Lower lobe of right lung (tissue), 2 donors: ENCODE data around the gene PPP1R14C. TPM values are rescaled to one million over a fixed set of nuclear protein-coding genes. Genes with fewer than 3 reads are reported as not detected.
"Not testable (repeated sequence)": the region's sequence is repeated elsewhere in the genome, so short reads cannot be mapped to it uniquely, and the experiment has no call there.

Experiments used
- ATAC-seq, 2 donors: fragments of 200-7000 bp; cut with Tn5 transposase; one replicate each; pipeline ENCODE4 v1.9.1; 2020 to 2022; ENCODE audit warnings: mild to moderate bottlenecking in 2 of 2, moderate library complexity in 2 of 2
- DNase-seq: peaks from one replicate; pipeline ENCODE4 v3.0.0-alpha.2; 2020
- H3K27ac ChIP-seq: fragments of 200-600 bp; one replicate; pipeline ENCODE4 v1.8.0; 2022
- H3K27me3 ChIP-seq: fragments of 200-600 bp; one replicate; pipeline ENCODE4 v1.8.0; 2022; ENCODE audit warnings: low read depth
- H3K36me3 ChIP-seq: fragments of 200-600 bp; one replicate; pipeline ENCODE4 v1.8.0; 2022; ENCODE audit warnings: mild to moderate bottlenecking
- H3K4me1 ChIP-seq: fragments of 200-600 bp; one replicate; pipeline ENCODE4 v1.8.0; 2022
- H3K4me3 ChIP-seq: fragments of 200-600 bp; one replicate; pipeline ENCODE4 v1.8.0; 2022; ENCODE audit warnings: mild to moderate bottlenecking
- H3K9me3 ChIP-seq: fragments of 200-600 bp; one replicate; pipeline ENCODE4 v1.8.0; 2022
- intact Hi-C: fragments of 100-400 bp; cut with DNase I; formaldehyde crosslinking; loops from one replicate; pipeline ENCODE4 v1.11.0; 2022
- total RNA-seq: library from RNA; stranded (reverse); fragmentation: NEBNext Ultra II Directional; extraction: Animal tissue kit (Norgen Biotek cat#: 25700); gene quantifications from one replicate; pipeline ENCODE4 v1.2.1, GENCODE V29; 2021
- TF ChIP-seq, protein P1 (sequence below): fragments of 200-600 bp; IDR thresholded peaks from one replicate; pipeline ENCODE4 v1.8.0; 2022; ENCODE audit warnings: antibody characterized with exemption, mild to moderate bottlenecking
- donor health status: DM: no; HTN: yes; CAD: no; lungs with severe emphysema.

Gene PPP1R14C
- total RNA-seq, 1 donor from 2014 or later: 15.4 TPM

DNA sequence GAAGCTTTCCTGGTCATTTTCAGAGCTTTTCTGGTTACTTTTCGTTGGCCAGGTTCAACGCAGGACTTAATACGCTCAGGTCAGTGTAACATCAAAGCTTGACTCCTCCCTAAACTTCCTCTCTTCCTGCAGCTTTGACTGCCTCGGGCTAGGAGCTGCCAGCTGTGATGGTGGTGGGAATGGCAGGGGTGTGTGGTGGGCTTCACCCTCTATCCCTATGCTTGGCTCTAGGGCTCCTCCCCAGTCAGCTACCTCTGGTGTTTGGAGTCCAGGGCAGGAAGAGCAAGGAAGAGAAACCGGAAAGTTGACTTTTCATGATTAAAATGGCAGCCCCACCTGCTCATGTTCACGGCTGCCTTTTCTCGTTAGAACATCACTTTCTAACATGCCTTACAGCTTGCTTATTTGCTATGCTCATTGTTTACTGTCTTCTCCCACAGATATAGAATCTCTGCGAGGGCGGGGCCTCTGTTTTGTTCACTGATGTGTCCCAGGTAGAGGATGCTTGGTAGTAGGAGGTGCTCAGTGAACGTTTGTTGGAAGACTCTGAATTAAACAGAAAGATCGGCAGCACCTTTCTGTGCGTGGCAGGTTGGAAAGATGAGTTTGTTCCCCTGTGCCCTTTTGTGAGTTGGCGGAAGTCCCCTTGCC is 16.1 kb upstream of the PPP1R14C start:
- H3K27ac ChIP-seq: no peak overlapping the region
- no peak overlapping the region for H3K4me3 ChIP-seq
- no peak for ATAC-seq
- DNase-seq: no peak
- no peaks in the 10 kb centered on the region for H3K27me3 ChIP-seq
- TF ChIP-seq, protein P1, sequence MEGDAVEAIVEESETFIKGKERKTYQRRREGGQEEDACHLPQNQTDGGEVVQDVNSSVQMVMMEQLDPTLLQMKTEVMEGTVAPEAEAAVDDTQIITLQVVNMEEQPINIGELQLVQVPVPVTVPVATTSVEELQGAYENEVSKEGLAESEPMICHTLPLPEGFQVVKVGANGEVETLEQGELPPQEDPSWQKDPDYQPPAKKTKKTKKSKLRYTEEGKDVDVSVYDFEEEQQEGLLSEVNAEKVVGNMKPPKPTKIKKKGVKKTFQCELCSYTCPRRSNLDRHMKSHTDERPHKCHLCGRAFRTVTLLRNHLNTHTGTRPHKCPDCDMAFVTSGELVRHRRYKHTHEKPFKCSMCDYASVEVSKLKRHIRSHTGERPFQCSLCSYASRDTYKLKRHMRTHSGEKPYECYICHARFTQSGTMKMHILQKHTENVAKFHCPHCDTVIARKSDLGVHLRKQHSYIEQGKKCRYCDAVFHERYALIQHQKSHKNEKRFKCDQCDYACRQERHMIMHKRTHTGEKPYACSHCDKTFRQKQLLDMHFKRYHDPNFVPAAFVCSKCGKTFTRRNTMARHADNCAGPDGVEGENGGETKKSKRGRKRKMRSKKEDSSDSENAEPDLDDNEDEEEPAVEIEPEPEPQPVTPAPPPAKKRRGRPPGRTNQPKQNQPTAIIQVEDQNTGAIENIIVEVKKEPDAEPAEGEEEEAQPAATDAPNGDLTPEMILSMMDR: no peak
- intact Hi-C loops: no loop called here
- no peaks in the 10 kb centered on the region for H3K36me3 ChIP-seq
- H3K9me3 ChIP-seq: no peaks in the 10 kb centered on the region
- no peaks in the 10 kb centered on the region for H3K4me1 ChIP-seq

DNA sequence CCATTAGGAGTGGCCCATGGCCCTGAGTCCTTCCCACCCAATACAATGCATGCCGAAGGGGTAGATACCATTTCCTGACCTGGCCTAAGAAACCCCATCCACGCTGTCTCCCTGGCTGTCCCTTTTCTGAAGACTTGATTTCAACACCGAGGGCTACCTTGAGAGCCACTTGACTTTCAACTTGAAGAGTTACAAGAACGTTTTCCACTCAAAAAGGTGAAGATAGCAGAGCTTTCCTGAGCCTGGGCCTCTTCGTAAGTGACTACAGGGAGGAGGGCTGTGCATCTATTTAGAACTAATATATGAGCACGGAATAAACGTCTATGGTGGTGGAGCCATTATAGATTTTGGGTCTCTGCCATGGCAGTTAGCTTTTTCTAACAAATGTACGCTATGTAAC is 14.4 kb upstream of the PPP1R14C start:
- peaks cover 5% of the 10 kb centered on the region for H3K27me3 ChIP-seq
- no peaks in the 10 kb centered on the region for H3K36me3 ChIP-seq
- TF ChIP-seq, protein P1: no peak
- intact Hi-C loops: no loop called here
- H3K4me3 ChIP-seq: no peak overlapping the region
- no peaks in the 10 kb centered on the region for H3K4me1 ChIP-seq
- ATAC-seq (peak; percentile 46 to 80), DNase-seq (no peak)
- no peaks in the 10 kb centered on the region for H3K9me3 ChIP-seq
- H3K27ac ChIP-seq: no peak overlapping the region

DNA sequence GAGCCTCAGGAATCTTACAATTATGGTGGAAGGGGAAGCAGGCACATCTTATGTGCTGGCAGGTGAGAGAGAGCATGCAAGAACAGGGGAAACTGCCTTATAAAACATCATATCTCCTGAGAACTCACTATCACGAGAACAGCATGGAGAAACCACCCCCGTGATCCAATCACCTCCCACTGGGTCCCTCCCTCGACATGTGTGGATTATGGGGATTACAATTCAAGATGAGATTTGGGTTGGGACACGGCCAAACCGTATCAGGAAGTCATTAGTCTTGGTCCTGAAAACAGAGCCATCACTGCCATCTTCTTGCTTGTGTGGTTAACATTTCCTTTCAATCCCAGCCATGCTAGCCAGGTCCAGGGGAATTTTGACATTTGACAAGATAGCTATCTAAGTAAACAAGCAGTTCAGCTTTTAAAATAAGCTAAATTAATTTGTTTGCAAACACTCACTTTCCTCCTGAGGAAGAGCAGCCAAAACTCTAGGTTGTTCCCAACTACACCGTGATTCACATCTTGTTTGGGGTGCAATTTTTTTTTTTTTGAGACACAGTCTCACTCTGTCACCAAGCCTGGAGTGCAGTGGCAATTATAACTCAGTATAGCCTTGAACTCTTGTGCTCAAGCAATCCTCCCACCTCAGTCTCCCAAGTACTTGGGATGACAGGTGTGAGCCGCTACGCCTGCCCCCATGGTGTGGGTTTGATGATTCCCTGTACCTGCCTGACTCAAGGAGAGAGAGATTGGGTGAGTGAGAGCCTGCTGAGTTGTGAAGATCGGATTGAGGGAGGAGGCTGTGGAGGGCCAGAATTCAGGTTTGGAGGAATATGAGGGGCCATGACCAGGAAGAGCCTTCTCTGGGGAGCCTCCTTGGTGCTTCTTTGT is 13.0 kb upstream of the PPP1R14C start:
- Histone ChIP-seq H3K9me3 (no peaks in the 10 kb centered on the region), H3K36me3 (no peaks in the 10 kb centered on the region), H3K4me3 (no peak overlapping the region), H3K27me3 (peaks cover 5% of the 10 kb centered on the region), H3K4me1 (no peaks in the 10 kb centered on the region), H3K27ac (no peak overlapping the region)
- intact Hi-C loops: no loop called here
- no peak for ATAC-seq
- no peak for DNase-seq
- TF ChIP-seq, protein P1: no peak

DNA sequence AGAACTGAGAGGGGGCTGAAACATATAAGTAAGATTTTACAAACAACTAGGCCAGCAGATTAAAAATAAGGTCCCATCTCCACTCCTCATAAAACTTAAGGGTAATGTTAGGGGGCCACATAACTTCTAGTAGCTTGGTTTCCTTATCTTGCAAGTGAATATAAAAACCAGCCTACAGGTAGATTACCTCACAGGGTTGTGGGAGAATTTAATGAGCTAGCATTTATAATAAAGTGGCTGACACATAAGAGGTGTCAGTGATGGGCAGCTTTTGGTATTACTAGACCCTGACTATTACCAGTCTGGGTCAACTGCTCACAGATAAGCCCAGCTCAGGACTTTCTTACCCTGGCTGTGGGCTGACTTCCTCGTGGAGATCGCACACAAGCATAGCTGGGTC is 9.2 kb upstream of the PPP1R14C start:
- H3K4me1 ChIP-seq: no peaks in the 10 kb centered on the region
- H3K36me3 ChIP-seq: no peaks in the 10 kb centered on the region
- intact Hi-C loops: no loop called here
- H3K4me3 ChIP-seq: no peak overlapping the region
- no peak overlapping the region for H3K27ac ChIP-seq
- ATAC-seq (no peak), DNase-seq (no peak)
- no peaks in the 10 kb centered on the region for H3K9me3 ChIP-seq
- H3K27me3 ChIP-seq: peaks cover 5% of the 10 kb centered on the region
- TF ChIP-seq, protein P1: no peak

DNA sequence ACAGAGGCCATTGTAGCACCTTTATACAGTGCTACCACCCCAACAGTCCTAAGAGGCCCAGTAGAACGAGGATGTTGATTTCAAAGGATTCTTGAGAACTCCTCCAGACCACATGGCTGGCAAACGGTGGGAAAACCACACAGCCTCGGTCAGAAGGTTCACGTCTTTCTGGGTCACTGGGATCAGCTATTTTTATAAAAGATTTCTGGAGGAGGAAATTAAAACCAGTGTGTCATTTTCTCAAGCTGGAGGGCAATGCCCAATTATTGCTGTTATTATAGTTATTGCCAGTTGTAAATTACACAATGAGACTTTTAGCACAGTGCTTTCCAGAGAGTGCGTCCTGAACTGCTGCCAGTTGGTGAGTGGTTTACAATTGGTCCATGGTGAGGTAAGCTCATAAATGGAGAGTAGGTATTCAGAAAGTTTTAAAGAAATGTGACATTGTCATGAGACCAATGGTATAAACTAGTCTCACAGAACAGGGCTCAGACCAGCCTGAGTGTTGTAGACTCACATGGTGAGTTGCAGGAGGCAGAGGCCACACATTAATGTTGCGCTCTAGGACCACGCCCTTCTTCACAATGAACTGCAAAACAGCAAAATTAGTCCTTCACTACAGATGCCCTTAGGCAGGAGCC is 8.4 kb upstream of the PPP1R14C start:
- H3K36me3 ChIP-seq: no peaks in the 10 kb centered on the region
- H3K27me3 ChIP-seq: peaks cover 5% of the 10 kb centered on the region
- no peaks in the 10 kb centered on the region for H3K4me1 ChIP-seq
- peak; percentile 60 to 70 for ATAC-seq
- no peak overlapping the region for H3K4me3 ChIP-seq
- TF ChIP-seq, protein P1: no peak
- intact Hi-C loops: no loop called here
- no peaks in the 10 kb centered on the region for H3K9me3 ChIP-seq
- no peak for DNase-seq
- no peak overlapping the region for H3K27ac ChIP-seq

DNA sequence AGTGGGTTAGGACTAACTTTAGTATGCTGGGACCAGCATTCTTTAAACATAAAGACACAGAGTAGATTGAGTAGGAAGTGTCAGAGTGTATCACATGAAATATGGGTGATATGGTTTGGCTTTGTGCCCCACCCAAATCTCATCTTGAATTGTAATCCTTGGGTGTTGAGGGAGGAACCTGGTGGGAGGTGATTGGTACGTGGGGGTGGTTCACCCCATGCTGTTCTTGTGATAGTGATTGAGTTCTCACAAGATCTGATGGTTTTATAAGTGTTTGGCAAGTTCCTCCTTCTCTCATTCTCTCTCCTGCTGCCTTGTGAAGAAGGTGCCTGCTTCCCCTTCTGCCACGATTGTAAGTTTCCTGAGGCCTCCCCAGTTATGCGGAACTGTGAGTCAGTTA is 5.1 kb upstream of the PPP1R14C start:
- H3K27ac ChIP-seq, H3K4me3 ChIP-seq, H3K4me1 ChIP-seq, DNase-seq, intact Hi-C loops, ATAC-seq, H3K9me3 ChIP-seq, H3K36me3 ChIP-seq: not testable (repeated sequence)
- H3K27me3 ChIP-seq: peaks cover 12% of the 10 kb centered on the region
